HG03103 (cell line): Measurements from ENCODE around the gene CDK4.

Source experiments
- ATAC-seq: cut with Tn5 transposase; IDR thresholded peaks from one replicate; pipeline ENCODE4 v1.9.1; 2021; ENCODE audit warnings: low read depth; ENCODE audit not compliant: unreplicated experiment

CDK4 gene

DNA sequence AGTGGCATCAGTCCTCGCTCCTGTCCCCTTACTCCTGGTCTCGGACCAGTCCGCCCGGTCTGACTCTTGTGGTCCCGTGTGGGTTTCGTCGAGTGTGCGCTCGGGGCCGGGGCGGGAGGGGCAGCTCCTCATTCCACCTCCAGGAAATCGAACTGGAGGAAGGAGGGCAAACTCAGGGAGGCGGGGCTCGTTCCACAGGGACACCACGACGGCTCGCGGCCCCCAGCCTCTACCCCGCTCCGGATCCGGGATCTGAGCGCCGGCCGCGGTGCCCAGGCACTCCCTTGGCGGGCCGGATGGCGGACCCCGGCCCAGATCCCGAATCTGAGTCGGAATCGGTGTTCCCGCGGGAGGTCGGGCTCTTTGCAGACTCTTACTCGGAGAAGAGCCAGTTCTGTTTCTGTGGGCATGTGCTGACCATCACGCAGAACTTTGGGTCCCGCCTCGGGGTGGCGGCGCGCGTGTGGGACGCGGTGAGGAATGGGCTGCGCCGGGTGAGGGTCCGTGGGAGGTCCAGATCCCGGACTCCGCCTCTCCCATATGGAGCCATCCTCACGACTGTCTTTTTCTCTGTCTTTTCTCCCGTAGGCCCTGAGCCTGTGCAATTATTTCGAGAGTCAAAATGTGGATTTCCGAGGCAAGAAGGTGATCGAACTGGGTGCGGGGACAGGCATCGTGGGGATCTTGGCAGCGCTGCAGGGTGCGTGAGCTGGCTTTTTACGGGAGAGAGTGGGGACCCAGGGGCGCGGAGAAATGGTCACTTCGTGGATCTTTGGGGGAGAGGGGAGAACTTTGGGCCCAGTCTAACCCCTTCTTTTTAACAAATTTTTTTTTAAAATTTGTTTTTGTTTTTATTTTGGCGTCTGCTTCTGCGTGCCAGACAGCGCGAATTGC, 20.6 kb upstream of the CDK4 start, which contains the start of gene EEF1AKMT3:
Gene EEF1AKMT3, plus strand, starts transcription at position 186 of the 894 bp plus-strand sequence. Its CDS starts 111 bp downstream, at position 297.
- no peak for ATAC-seq

DNA sequence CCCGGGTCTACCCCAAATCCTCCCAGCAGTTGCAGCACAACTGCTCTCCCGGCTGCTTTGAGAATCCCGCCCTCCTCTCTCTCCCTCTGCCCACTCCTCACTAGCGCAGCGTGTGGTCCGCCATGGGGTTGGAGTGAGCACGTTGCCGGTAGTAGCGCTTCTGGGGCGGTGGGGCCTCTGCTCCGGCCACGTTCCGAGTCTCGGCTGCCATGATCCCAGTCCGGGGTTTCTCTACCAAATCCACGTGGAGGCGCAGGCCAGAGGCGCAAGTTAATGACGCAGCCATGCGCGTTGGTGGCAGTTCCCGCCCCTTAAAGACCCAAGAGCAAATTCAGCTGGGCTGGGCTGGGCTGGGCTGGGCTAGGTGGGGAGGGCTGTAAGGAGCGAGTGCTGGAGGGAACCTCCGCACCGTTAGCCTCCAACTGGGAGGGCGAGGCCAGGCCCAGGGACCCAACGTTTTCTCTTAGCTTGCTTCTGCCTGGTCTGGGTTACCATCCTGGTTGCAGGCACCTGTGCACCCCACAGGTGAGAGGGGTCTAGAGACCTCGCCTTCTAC, 19.8 kb upstream of the CDK4 start, which contains the start of gene METTL1:
Gene METTL1, minus strand, starts transcription at position 233 of the 556 bp plus-strand sequence. Its CDS starts 22 bp downstream, at position 211.
- ATAC-seq: peak; percentile 75

DNA sequence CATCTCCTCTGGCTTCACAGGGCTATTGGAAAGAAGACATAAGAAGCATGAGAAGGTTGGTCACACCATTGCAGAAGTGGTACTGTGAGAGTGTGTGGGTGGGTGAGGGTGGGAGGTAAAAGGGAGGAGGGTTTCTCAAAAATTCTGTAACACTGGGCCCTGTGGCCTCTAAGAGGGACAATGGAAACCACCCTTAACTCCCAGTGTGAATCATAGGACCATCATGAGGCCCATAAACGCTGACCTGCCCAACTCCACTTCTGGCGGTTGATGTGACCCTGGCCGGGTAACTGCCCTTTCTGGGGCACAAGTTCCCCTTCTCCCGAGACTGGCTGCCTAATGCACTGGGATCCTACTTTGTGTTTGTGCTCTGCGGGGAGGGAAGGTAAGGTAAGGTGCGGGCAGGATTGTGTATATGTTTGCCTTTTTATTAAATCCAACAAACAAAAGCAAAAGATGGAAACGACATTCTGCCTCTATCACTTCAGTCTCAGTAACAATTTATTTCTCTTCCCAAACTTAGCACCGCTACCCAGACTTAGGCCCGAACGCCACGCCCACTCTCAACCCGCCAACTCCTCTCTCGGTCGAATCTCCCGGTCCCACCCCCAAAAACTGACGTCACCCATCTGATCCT, 19.2 kb upstream of the CDK4 start:
- ATAC-seq: peak; percentile 60

DNA sequence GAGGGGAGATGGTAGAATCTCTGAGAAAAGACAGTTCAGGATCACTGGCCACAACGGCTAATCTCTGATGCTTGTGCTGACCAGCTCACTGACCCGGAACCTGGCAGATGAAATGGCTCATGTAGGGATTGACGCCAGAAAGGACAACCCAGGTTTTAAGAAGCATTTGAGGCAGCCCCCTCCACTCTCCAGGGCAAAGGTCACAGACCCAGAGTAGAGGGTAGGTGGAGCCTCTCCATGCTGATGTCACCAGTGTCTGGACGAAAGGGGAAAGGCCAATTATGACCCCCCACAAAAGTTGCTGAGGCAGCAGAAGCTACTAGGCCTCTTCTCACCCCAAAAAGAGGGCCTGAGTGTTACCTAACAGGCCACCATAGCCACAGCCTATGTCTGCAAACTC, 18.6 kb upstream of the CDK4 start:
- no peak for ATAC-seq

DNA sequence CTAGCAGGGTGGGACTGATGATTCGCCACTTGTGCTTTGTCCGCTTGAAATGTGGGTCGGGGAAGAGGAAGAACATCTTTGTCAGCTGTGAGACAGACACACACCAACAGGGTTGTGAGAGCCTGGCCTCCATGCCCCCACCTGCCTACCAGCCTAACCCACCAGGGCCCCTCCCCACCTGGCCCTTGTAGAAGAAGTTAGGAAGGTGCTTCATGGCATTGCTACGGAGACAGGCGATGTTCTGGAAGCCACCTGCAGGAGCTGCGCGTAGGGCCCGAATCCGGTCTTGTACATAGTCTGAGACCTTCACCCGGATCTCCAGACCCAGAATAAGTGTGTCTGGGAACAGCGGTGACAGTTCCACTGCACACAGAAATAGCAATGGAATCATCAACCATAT, 17.5 kb upstream of the CDK4 start:
- no peak for ATAC-seq

DNA sequence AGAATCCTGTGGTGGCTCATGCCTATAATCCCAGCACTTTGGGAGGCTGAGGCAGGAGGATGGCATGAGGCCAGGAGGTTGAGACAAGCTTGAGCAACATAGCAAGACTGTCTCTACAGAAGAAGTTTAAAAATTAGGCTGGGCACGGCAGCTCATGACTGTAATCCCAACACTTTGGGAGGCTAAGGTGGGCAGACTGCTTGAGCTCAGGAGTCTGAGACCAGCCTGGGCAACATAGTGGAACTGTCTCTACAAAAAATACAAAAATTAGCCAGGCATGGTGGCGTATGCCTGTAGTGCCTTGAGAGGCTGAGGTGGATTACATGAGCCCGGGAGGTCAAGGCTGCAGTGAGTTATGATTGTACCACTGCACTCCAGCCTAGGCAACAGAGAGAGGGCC, 15.8 kb upstream of the CDK4 start:
- ATAC-seq: no peak

DNA sequence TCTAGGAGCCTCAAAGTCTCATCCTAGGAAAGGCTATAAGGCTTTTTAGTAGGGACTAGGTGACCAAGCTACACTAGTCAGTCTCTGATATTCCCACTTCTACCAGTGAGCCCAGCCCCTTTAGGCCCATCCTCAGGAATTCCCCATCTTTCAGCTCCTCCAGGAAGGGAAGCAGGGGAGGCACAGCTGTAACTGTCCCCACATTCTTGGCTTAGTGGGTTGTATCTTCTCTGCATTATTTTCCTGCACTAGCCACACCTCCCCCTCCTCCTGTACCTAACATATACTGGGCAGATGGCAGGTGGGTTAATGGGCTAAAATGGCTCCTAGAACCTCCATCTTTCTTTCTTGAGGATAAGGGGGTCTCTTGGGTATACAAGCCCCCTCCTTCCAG, 15.2 kb upstream of the CDK4 start:
- ATAC-seq: no peak

DNA sequence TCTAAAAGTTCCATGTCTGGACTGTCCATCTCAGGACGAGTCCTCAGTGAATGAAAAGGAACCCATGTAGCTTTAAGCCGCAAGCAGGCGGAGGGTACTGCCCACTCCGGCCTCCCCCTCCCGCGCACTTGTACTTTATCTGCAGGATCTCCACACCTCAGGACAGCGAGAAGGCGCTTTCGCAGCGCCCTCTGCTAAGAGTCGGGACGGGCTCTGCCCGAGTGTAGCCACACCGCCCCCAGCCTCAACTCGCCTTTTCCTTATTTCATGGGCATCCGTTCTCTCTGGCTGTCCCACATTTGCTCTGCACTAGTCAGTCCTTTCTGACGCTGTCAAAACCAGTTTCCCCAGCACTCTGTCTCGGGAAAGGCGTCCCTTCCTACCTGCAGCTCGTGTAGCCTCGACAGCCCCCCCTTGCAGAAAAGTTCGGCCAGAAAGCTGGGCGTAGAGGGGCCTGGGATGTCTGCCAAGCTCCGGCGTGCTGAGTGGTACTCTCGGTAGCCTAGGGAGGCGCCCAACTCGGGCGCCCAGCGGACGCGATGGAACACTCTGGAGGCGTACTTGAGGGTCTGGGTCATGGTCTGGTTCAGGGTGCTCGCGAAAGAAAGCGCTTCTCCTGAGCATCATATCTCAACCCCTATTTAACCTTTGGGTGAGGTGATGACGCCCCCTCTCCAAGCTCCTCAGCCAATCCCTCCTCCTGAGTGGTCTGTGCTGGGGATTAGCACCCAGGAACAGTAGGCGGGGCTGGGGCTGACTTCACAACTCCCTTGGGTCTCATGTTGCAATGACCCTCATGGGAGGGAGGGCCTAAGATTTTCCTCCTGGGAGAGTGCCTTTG, 14.6 kb upstream of the CDK4 start, which contains the start of gene CYP27B1:
Gene CYP27B1, minus strand, starts transcription at position 615 of the 841 bp plus-strand sequence. Its CDS starts 37 bp downstream, at position 578.
- no peak for ATAC-seq

DNA sequence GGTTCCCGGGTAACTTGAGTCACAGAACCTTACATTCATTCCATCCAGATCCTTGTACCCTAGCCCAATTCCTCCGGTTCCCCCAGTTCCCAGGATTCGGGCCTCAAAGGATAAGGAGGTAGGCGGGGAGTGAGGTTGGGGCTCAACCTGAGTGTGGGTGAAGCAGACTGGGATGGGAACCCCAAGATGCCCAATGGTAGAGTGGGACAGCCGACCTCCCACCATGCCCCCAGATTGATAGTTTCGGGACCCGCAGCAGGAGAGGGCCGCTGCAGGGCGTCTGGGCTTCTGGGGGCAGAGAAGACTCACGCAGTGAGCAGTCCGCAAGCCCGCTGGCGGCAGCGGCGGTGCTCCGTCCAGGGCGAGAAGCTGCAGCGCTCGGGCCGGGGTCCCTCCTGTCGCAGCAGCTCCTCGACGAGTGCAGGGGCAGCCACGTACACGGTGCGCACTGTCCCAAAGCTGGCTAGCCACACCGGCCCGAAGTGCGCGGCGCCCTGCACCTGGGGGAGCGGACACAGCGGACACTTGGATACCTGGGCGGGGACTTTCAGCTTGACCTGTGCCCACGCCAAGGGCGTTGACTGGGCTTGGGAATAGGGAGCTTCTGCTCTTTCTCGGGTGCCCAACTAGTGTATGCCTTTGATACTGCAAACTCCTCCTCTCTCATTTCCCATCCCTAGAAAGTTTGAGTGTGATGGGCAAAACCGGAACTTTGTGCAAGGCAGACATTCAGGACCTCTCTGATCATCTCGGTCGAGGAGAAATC, 13.8 kb upstream of the CDK4 start:
- ATAC-seq: no peak

DNA sequence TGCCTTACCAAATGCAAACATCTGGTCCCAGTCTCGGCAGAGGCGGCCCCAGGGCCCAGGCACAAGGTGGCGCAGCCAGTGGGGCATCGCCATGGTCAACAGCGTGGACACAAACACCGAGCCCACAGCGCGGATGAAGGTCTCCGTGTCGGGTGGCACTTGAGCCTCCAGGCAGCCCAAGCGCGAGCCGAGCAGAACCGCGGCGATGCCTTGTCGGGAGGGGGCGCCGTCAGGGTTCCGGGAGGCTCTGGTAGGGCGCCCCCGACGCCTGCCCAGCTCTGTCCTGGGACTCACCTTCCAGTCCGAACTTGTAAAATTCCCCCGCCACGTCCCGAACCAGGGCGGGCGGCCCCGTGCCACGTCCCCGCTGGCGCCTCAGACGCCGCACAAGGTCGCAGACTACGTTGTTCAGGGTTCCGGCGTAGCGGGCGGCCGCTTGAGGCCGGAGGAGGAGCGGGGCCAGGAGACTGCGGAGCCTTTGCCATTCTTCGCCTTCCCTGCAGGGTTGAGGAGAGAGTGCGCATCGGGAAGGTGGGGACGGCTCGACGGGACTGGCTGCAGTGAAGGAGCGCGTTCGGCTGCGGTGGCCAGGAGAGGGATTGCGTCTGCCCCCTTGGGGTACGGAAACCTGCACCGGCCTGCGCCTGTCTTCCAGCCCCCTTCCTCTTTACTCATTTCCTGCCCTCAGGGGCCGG, 13.0 kb upstream of the CDK4 start:
- peak; percentile 60 for ATAC-seq

DNA sequence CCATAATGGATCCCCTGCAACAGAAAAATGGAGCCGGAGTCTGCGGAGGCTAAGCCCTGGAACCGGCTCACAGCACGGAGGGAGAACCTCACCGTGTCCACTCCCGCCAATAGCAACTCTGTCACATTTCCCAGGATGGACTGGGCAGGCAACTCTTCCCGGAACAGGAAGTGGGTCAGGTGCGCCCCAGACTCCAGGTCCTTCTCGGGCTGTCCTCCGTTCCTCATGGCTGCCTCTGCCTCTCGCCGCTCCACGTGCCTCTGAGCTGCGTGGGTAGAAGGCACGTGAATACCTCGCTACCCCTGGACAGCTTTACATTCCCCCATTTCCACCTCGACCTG, 12.5 kb upstream of the CDK4 start:
- ATAC-seq: no peak

DNA sequence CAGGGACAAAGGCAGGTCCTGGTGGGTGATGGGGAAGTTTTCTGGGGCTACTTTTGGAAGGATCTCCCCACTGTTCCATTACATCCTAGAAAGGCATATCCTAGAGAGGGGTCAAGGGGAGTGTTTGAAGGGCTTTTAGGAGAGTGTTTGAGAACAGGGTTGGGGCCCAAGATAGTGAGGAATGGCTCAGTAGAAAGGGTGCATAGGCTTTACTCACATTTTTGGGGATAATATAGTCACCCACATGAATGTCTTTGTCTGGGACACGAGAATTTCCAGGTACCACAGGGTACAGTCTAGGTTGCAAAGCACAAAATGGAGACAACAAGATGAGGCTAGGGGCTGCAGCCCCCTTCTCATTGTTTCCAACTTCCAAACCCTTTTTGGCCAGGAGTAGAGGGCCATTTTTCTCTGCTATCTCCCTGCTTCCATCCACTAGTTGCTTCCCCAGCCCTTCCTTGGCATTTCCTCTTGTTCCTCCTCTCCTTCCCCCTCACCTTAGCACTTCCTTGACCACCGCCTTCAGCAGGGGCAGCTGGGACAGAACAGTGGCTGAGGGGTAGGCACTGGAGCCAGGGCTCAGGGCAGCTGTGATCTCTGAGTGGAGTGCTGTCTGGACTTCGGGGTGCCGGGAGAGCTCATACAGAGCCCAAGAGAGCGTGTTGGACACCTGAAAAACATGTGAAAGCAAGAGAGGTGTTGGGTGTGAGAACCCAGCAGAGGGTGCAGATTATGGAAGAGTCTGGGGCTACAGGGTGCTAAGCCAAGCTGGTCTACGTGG, 12.0 kb upstream of the CDK4 start:
- ATAC-seq: no peak

DNA sequence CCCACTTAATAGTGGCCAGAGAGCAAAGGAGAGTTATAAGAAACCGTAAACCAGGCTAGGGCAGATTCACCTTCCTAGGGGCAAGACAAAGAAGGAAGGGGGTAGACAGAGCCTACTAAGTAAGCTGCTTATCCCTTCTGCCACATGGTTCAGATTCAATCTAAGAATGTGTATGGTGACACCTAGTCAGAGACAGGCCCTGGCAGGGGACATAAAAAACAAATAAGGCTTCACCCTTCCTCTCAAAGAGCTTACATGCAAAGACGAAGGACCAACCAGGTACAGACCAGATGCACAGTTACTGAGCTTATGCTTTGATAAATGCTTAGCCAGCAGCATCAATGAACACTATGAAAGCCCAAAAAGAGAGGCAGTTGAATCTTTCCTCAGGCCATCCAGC, 10.4 kb upstream of the CDK4 start:
- no peak for ATAC-seq

DNA sequence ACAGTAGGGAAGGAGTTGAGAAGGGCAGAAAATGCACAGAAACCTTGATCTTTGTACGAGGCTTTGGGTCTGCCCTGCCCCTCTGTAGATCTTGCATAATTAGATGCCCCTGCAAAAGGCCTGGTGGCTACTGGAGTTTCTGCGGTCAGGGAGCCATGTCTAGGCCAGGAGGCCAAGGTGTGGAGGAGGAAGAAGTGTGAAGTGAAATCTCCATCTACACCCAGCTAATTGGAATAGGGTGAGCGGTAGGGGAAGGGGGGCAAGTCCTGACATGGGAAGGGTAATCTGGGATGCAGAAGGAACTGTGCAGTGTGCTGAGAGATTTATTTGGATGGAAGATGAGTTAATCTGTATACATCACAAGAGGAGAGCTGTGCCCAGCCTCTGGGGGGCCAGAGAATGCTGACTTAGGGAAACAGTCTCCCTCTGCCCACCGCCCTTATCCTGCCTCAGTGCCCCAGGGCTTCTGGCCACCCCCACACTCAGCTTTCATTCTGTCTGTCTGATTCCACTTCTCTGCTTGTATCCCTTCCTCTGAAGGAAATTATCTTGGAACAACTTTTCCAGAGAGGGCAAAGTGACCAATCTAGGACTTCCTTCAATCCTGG, 9.4 kb upstream of the CDK4 start:
- ATAC-seq: no peak

DNA sequence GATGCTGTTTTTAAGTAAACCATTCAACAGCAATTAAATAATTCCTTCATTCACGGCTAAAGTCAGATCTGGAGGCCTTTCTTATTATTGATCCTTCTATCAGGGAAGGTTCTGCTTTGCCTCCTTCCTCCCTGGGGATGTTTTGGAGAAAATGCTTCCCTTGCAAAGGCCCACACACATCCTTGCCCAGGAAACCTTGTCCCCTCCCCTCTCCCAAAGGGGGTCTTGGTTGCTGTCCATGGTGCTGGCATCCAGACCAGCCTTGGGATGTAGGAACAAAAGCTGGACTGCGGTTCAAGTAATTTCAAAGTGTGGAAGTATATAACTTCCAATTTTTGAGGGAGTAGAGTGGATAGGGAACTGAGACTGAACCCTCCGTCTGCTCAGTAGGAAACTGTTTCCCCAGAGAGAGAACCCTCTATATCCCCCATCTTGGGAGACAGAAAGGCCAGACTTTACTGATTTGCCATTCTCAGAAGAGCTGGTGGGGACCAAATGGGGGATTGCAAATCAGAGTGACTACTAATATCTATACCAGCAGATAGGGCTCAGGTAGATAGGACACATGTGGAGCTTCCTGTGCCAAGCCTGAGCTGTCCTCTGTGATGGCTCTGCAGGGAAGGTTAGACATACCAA, 8.4 kb upstream of the CDK4 start:
- ATAC-seq: no peak

DNA sequence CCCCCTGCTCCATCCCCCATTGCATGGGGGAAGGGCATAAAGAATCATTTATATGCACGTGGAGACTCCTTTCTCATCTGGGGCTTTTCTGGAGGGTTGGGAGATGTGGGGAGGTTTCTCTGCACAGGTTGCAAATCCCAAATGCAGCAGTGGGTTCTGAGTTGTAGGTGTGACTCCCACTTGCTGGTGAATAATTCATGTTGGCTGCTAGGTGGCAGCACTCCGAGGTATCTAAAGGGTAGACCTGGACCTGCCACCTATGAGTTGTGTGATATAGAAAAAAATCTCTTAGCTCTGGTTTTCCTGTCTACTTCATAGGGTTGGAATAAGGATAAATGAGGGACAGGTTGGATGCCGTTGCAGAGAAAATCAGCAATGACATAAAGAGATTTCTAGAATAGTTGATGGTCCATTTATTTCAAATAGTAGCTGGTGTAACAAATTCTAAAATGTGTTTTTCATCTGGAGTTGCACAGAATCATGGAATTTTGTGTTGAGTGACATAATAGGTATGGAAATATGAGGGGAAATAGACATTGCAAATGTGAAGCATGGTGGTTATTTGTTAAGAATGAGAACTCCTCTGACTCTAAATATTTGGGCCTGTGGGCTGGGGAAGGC, 7.4 kb upstream of the CDK4 start:
- ATAC-seq: no peak
